Stimulated activated naive CD8-positive, alpha-beta T cell treated with anti-CD3 and anti-CD28 coated beads, Interleukin-15, Interleukin-2, amounts not matched to agents 100 ng/mL and 50 ng/mL, for 24 hours (primary cell): ENCODE results near the gene FOXE1.

Experiments used
- H3K27ac Mint-ChIP-seq: one replicate; pipeline ENCODE4 v1.8.0; 2021; ENCODE audit warnings: mild to moderate bottlenecking, mixed read lengths
- H3K27me3 Mint-ChIP-seq: one replicate; pipeline ENCODE4 v1.8.0; 2021; ENCODE audit warnings: mixed read lengths
- H3K36me3 Mint-ChIP-seq: one replicate; pipeline ENCODE4 v1.8.0; 2021; ENCODE audit warnings: low read depth, mixed read lengths
- H3K4me1 Mint-ChIP-seq: one replicate; pipeline ENCODE4 v1.8.0; 2021; ENCODE audit warnings: low read depth, mixed read lengths
- H3K4me3 Mint-ChIP-seq: one replicate; pipeline ENCODE4 v1.8.0; 2021; ENCODE audit warnings: mild to moderate bottlenecking, mixed read lengths
- H3K9me3 Mint-ChIP-seq: one replicate; pipeline ENCODE4 v1.8.0; 2021; ENCODE audit warnings: mixed read lengths

Gene FOXE1

DNA sequence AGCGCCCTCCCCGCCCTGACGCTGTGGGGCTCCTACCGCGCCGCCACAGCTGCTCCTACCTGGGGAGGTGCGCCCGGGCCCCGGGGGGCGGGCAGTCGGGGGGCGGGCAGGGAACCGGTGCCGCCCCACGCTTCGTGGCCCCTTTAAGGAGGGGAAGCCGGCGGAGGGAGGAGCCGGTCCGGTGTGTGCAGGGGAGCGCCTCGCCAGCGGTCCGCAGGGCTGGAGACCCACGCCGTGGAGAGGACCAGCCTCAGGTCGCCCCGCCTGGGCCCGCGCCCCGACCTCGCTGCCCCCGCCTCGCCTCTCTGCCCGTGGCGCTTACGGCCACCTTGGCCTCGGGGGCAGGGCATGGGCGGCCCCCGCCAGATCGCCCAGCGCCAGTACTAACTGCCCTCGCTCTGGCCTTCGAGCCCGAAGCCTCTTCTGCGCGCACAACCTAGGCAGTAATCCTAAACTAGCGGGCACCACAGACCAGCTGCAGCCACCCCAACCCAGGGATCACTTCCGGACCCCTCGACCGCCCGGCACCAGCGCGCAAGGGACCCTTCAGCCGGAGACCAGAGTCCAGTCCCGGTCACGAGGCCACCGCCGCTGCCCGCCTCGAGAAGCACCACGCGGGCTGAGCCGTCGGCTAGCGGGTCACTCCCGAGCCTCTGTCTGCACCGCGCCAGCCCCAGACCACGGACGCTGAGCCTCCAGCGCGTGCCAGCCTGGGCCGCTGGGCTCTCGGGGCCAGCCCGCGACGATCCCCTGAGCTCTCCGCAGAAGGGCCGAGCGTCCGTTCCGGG is at the start of gene FOXE1:
Gene FOXE1 (plus strand): TSS at position 171 of the 788 bp plus-strand sequence. CDS start 689 bp downstream, outside the sequence.
- peaks cover 84% of the 10 kb centered on the region for H3K27me3 Mint-ChIP-seq
- no peaks in the 10 kb centered on the region for H3K9me3 Mint-ChIP-seq
- no peaks in the 10 kb centered on the region for H3K36me3 Mint-ChIP-seq
- H3K27ac Mint-ChIP-seq = peak within 1 kb of the TSS; percentile 40
- peaks cover 34% of the 10 kb centered on the region for H3K4me1 Mint-ChIP-seq
- H3K4me3 Mint-ChIP-seq = peak within 1 kb of the TSS; percentile 85

DNA sequence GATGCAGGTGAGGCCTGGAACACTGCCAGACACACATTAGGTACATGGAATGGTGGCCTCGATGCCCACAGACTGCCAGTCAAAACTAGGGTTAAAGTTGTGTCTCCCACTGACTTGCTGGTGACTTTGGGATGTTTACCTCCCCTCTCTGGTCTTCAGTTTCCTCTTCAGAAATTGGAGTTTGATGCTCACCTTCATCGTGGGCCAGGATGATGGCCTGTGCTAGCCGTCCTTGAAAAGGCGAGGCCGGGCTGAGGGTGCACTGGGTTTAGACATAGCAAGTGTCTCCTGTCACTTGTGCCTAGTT is 49.0 kb upstream of the FOXE1 start:
- Mint-ChIP-seq H3K27me3 (peaks cover 27% of the 10 kb centered on the region), H3K9me3 (no peaks in the 10 kb centered on the region), H3K27ac (no peak overlapping the region), H3K4me1 (peaks cover 4% of the 10 kb centered on the region), H3K36me3 (no peaks in the 10 kb centered on the region), H3K4me3 (peak overlapping the region; percentile 70)

- no peak overlapping the region for H3K4me3 Mint-ChIP-seq
- H3K27ac Mint-ChIP-seq = no peak overlapping the region
- peaks cover 21% of the 10 kb centered on the region for H3K27me3 Mint-ChIP-seq
- H3K4me1 Mint-ChIP-seq = peaks cover 4% of the 10 kb centered on the region
- H3K9me3 Mint-ChIP-seq = no peaks in the 10 kb centered on the region
- H3K36me3 Mint-ChIP-seq = no peaks in the 10 kb centered on the region
Measured at GRCh38 chr9:97806721-97807120, 46.3 kb upstream of the FOXE1 start.

GRCh38 chr9:97807681-97808080 is 45.3 kb upstream of the FOXE1 start:
- Mint-ChIP-seq H3K36me3 (no peaks in the 10 kb centered on the region), H3K27me3 (peaks cover 19% of the 10 kb centered on the region), H3K9me3 (no peaks in the 10 kb centered on the region), H3K4me3 (no peak overlapping the region), H3K27ac (no peak overlapping the region), H3K4me1 (peaks cover 4% of the 10 kb centered on the region)

- H3K36me3 Mint-ChIP-seq = no peaks in the 10 kb centered on the region
- H3K4me3 Mint-ChIP-seq = no peak overlapping the region
- no peaks in the 10 kb centered on the region for H3K9me3 Mint-ChIP-seq
- H3K27me3 Mint-ChIP-seq = peaks cover 25% of the 10 kb centered on the region
- H3K27ac Mint-ChIP-seq = no peak overlapping the region
- H3K4me1 Mint-ChIP-seq = peaks cover 4% of the 10 kb centered on the region
Measured at GRCh38 chr9:97808415-97808814, 44.6 kb upstream of the FOXE1 start.

GRCh38 chr9:97808972-97809371 is 44.1 kb upstream of the FOXE1 start:
- Mint-ChIP-seq H3K27me3 (peaks cover 25% of the 10 kb centered on the region), H3K9me3 (no peaks in the 10 kb centered on the region), H3K4me3 (no peak overlapping the region), H3K36me3 (no peaks in the 10 kb centered on the region), H3K4me1 (peaks cover 3% of the 10 kb centered on the region), H3K27ac (no peak overlapping the region)

- Mint-ChIP-seq H3K4me1 (no peaks in the 10 kb centered on the region), H3K27me3 (peaks cover 19% of the 10 kb centered on the region), H3K36me3 (no peaks in the 10 kb centered on the region), H3K27ac (no peak overlapping the region), H3K9me3 (no peaks in the 10 kb centered on the region), H3K4me3 (no peak overlapping the region)
Measured at GRCh38 chr9:97809666-97810344, 43.2 kb upstream of the FOXE1 start.

DNA sequence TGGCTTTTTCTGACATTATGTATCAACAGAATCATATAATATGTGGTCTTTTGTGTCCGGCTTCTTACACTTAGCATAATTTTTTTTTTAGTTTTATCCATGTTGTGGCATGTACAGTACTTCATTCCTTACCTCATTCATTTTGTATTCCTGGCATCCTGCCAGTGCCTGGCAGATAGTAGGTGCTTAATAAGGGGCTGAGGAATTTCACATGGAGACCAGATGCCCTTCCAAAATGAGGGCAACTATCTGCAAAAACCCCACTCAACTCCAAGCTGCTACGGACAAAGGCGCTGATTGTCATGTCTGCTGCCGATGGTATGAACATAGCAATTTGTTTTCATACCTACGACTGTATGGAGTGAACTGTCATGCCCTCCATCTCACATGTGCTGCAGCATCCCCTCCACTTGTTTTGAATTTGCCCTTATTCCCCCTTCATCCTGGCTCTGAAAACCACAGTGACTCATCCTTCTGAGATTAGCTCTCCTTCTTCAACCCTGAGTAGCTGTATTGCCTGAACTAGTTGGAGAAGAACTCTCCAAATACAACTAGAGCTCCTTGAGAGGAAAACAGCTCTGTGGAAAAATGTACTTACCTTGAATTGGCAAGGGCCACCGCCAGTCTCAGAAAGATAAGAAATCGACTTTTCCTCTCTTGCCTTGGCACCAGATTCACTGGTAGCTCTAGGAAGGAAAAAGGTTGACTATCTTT is 41.3 kb upstream of the FOXE1 start:
- peaks cover 14% of the 10 kb centered on the region for H3K27me3 Mint-ChIP-seq
- H3K4me3 Mint-ChIP-seq = no peak overlapping the region
- no peaks in the 10 kb centered on the region for H3K36me3 Mint-ChIP-seq
- H3K9me3 Mint-ChIP-seq = no peaks in the 10 kb centered on the region
- H3K27ac Mint-ChIP-seq = no peak overlapping the region
- no peaks in the 10 kb centered on the region for H3K4me1 Mint-ChIP-seq

GRCh38 chr9:97812247-97812543 is 40.8 kb upstream of the FOXE1 start:
- H3K36me3 Mint-ChIP-seq = no peaks in the 10 kb centered on the region
- no peak overlapping the region for H3K4me3 Mint-ChIP-seq
- no peak overlapping the region for H3K27ac Mint-ChIP-seq
- no peaks in the 10 kb centered on the region for H3K4me1 Mint-ChIP-seq
- peaks cover 14% of the 10 kb centered on the region for H3K27me3 Mint-ChIP-seq
- H3K9me3 Mint-ChIP-seq = no peaks in the 10 kb centered on the region

GRCh38 chr9:97813072-97813471 is 40.0 kb upstream of the FOXE1 start:
- H3K27ac Mint-ChIP-seq = no peak overlapping the region
- H3K36me3 Mint-ChIP-seq = no peaks in the 10 kb centered on the region
- peaks cover 19% of the 10 kb centered on the region for H3K27me3 Mint-ChIP-seq
- H3K4me1 Mint-ChIP-seq = no peaks in the 10 kb centered on the region
- H3K9me3 Mint-ChIP-seq = no peaks in the 10 kb centered on the region
- no peak overlapping the region for H3K4me3 Mint-ChIP-seq

DNA sequence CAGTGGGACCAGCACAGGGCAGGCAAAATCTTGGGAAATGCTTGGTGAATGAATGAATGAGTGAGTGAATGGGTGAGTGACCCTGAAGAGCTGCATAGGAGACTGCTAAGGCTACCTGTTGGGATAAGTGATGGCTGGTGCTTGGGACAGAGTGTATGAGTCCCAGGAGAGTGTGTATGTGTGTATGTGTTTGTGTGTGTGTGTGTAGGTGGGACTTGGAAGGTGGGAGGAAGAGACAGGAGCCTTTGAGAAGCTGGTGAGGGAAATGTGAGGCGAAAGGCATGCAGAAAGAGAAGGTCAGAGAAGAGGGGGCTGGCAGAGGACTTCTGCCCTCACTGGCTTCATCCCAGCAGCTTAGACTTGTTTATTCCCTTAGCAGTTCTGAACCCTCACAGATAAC is 33.3 kb upstream of the FOXE1 start:
- peaks cover 59% of the 10 kb centered on the region for H3K27me3 Mint-ChIP-seq

DNA sequence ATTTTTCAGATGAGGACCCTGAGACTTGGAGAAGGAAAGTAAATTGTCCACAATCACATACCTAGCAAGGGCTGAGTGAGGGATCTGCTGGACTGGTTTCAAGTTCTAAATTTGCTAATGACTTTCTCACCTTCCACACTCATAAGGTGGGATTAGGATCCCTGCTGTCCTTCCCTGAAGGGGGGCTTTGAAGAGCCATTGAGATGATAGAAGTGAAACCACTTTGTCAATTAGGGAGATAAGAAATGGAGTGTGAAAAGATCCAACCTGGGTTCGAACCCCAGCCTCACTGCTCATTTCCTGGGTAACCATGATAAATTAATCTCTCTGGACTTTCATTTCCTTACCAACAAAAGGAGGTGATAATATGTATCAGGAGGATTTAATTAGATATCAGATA is 32.7 kb upstream of the FOXE1 start:
- Mint-ChIP-seq H3K27me3 (peaks cover 65% of the 10 kb centered on the region), H3K9me3 (no peaks in the 10 kb centered on the region), H3K27ac (no peak overlapping the region), H3K4me3 (no peak overlapping the region), H3K4me1 (no peaks in the 10 kb centered on the region), H3K36me3 (no peaks in the 10 kb centered on the region)

More for the DNA sequence above, 33.3 kb upstream of the FOXE1 start:
- Mint-ChIP-seq H3K4me1 (no peaks in the 10 kb centered on the region), H3K4me3 (no peak overlapping the region), H3K36me3 (no peaks in the 10 kb centered on the region), H3K9me3 (no peaks in the 10 kb centered on the region), H3K27ac (no peak overlapping the region)

DNA sequence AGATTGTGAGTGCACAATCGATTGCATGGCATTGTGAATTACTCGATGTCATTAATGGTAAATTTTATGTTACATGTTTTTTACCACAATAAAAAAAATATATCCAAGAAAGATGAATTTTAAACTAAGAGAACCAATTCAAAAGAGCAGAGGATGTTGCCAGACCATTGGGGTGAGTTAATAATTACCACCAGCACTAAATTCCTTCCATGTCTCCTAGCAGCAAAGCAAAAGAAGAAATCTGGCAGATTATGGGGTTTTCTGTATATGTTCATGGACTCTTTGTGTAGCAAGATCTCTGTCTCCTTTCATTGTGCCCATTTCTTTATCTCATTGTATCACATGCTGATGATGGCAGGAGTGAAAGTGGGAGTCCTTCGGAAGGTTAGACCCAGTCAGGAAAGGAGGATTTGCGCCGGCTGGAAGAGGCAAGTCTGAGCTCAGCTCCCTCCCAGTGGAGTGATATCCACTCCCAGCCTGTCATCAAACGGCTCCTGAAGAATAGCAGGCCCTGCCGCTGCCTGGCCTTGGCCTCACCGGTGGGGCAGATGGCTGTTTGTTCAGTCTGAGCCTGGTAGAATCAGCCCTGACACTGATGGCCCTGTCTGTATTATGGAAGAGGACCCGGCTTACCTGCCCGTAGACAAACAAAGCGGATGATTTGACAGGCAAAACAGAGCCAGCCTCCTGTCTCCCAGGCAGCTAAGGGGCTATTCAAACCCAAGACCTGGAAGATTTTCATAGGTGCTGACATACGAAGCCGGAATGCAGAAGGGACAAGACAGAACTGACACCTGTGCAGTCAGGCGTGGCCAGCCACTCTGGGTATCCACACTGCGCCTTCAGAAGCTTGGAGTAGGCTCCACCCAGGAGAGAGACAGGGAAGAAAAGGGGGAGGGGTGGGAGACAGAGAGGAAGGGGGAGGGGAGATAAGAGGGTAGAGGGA is 21.9 kb upstream of the FOXE1 start:
- H3K27me3 Mint-ChIP-seq = peaks cover 21% of the 10 kb centered on the region
- H3K9me3 Mint-ChIP-seq = no peaks in the 10 kb centered on the region
- no peak overlapping the region for H3K4me3 Mint-ChIP-seq
- H3K36me3 Mint-ChIP-seq = no peaks in the 10 kb centered on the region
- H3K4me1 Mint-ChIP-seq = no peaks in the 10 kb centered on the region
- H3K27ac Mint-ChIP-seq = no peak overlapping the region

GRCh38 chr9:97831843-97832636 is 21.0 kb upstream of the FOXE1 start:
- Mint-ChIP-seq H3K27ac (no peak overlapping the region), H3K27me3 (peaks cover 21% of the 10 kb centered on the region), H3K9me3 (no peaks in the 10 kb centered on the region), H3K4me1 (no peaks in the 10 kb centered on the region), H3K4me3 (no peak overlapping the region), H3K36me3 (no peaks in the 10 kb centered on the region)
